HUES48 (cell line): ENCODE measurements around the gene LPCAT1.

Experiments used
- H3K27ac ChIP-seq: one replicate; pipeline ENCODE4 v1.7.0; 2013; ENCODE audit warnings: low read depth, low read length, inconsistent platforms
- H3K27me3 ChIP-seq: 2 replicates; pipeline ENCODE4 v1.6.1; 2013; ENCODE audit warnings: mild to moderate bottlenecking, low read length; ENCODE audit not compliant: control insufficient read depth, insufficient read depth
- H3K36me3 ChIP-seq: 2 replicates; pipeline ENCODE4 v1.6.1; 2013; ENCODE audit warnings: low read length; ENCODE audit not compliant: control insufficient read depth, insufficient read depth
- H3K4me1 ChIP-seq: 2 replicates; pipeline ENCODE4 v1.6.1; 2013; ENCODE audit warnings: mild to moderate bottlenecking, low read length; ENCODE audit not compliant: control insufficient read depth, insufficient read depth
- H3K4me3 ChIP-seq: 2 replicates; pipeline ENCODE4 v1.5.1; 2013; ENCODE audit warnings: mild to moderate bottlenecking, low read depth, low read length
- H3K9ac ChIP-seq: 2 replicates; pipeline ENCODE4 v1.6.1; 2013; ENCODE audit warnings: mild to moderate bottlenecking, low read depth, low read length, moderate library complexity
- H3K9me3 ChIP-seq: 2 replicates; pipeline ENCODE4 v1.6.1; 2013; ENCODE audit warnings: low read length; ENCODE audit not compliant: control insufficient read depth, insufficient read depth

LPCAT1 gene

GRCh38 chr5:1414311-1415058 is 109.3 kb downstream of the LPCAT1 start:
- Histone ChIP-seq H3K36me3 (no peaks in the 10 kb centered on the region), H3K9ac (no peak overlapping the region), H3K27ac (no peak overlapping the region), H3K27me3 (no peaks in the 10 kb centered on the region), H3K4me3 (no peak overlapping the region), H3K4me1 (peaks cover 8% of the 10 kb centered on the region), H3K9me3 (no peaks in the 10 kb centered on the region)

- Histone ChIP-seq H3K27ac (no peak overlapping the region), H3K27me3 (no peaks in the 10 kb centered on the region), H3K4me3 (no peak overlapping the region), H3K36me3 (no peaks in the 10 kb centered on the region), H3K9me3 (no peaks in the 10 kb centered on the region), H3K4me1 (peaks cover 8% of the 10 kb centered on the region), H3K9ac (no peak overlapping the region)
These were observed 110.0 kb downstream of the LPCAT1 start for GRCh38 chr5:1413611-1414241.

GRCh38 chr5:1413211-1413610 is 110.5 kb downstream of the LPCAT1 start:
- Histone ChIP-seq H3K4me3 (no peak overlapping the region), H3K27me3 (no peaks in the 10 kb centered on the region), H3K36me3 (no peaks in the 10 kb centered on the region), H3K9ac (no peak overlapping the region), H3K4me1 (peaks cover 8% of the 10 kb centered on the region), H3K27ac (no peak overlapping the region), H3K9me3 (no peaks in the 10 kb centered on the region)

GRCh38 chr5:1412621-1413020 is 111.1 kb downstream of the LPCAT1 start:
- peaks cover 8% of the 10 kb centered on the region for H3K4me1 ChIP-seq
- H3K9me3 ChIP-seq = no peaks in the 10 kb centered on the region
- H3K27me3 ChIP-seq = no peaks in the 10 kb centered on the region
- no peaks in the 10 kb centered on the region for H3K36me3 ChIP-seq
- no peak overlapping the region for H3K9ac ChIP-seq
- H3K4me3 ChIP-seq = no peak overlapping the region
- no peak overlapping the region for H3K27ac ChIP-seq

GRCh38 chr5:1412163-1412562 is 111.6 kb downstream of the LPCAT1 start:
- peaks cover 8% of the 10 kb centered on the region for H3K4me1 ChIP-seq
- no peaks in the 10 kb centered on the region for H3K27me3 ChIP-seq
- H3K9ac ChIP-seq = no peak overlapping the region
- H3K27ac ChIP-seq = no peak overlapping the region
- H3K9me3 ChIP-seq = no peaks in the 10 kb centered on the region
- no peaks in the 10 kb centered on the region for H3K36me3 ChIP-seq
- H3K4me3 ChIP-seq = no peak overlapping the region
